NT2/D1 (cell line): ENCODE data around the gene PDK2.

Source experiments
- SUZ12 ChIP-seq: IDR thresholded peaks from 2 replicates; pipeline ENCODE4 v1.6.1; 2011; ENCODE audit not compliant: insufficient read length, insufficient read depth; ENCODE audit errors: extremely low read depth
- YY1 ChIP-seq: IDR thresholded peaks from 2 replicates; pipeline ENCODE4 v1.6.1; 2011; ENCODE audit not compliant: insufficient read length, insufficient read depth
- ZNF274 ChIP-seq: IDR thresholded peaks from 2 replicates; pipeline ENCODE4 v1.6.1; 2011; ENCODE audit warnings: mild to moderate bottlenecking, low read depth, low read length

GRCh38 chr17:50128441-50129352 is 33.5 kb downstream of the PDK2 start:
- TF ChIP-seq ZNF274 (no peak), YY1 (no peak), SUZ12 (no peak)
